ENCODE results near the gene EXOSC6.
"Not testable (repeated sequence)": the region's sequence is repeated elsewhere in the genome, so short reads cannot be mapped to it uniquely, and the experiment has no call there.

The EXOSC6 gene

GRCh38 chr16:70254180-70254964 lies 2.6 kb upstream of the EXOSC6 start:
- no peak for DNase-seq

GRCh38 chr16:70253291-70254106 lies 1.8 kb upstream of the EXOSC6 start:
- peak; percentile 19 for DNase-seq

- peak; percentile 17 for DNase-seq
These were observed 732 bp upstream of the EXOSC6 start for GRCh38 chr16:70252355-70252988.

DNA sequence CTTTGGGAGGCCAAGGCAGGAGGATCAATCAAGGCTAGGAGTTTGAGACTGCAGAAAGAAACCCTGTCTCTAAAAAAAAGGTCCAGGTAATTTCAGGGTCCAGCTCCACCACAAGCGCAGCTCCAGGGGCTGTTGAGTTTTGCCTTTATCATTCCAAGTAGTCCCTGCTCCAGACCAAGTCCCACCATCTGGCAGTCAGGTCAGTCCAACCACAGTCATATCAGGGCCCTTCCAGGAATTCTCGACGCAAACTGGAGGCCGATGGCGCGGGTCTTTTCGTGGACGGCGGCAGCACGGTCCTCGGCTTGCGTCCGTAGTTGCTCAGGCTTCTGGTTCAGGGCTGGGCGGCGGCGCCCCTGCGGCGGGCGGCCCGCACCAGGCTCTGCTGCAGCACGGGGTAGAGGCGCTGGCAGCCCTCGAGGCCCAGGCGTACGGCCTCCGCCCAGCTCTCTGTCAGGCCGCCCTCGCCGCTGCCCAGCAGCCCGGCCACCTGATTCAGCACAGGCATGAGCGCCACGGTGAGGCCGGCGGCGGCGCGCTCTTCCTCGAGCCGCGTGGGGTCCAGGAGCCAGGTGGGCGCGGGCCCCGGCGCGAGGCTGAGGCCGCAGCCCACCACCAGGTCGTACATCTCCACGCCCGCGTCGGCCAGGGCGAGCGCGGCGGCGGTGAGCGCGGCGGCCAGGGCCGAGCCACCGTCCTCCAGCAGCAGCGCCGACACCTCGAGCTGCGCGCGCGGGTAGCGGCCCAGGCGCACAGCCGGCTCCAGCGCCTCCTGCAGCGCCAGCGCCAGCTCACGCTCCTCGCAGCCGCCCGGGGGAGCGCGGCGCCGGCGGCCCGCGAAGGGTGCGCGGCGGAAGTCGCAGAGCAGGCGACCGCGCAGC lies 752 bp downstream of the EXOSC6 start:
- peak; percentile 29 for DNase-seq

GRCh38 chr16:70249697-70250096 lies 2.0 kb downstream of the EXOSC6 start:
- not testable (repeated sequence) for DNase-seq

GRCh38 chr16:70238773-70239172 lies 13.0 kb downstream of the EXOSC6 start:
- DNase-seq, result not testable (repeated sequence)

DNA sequence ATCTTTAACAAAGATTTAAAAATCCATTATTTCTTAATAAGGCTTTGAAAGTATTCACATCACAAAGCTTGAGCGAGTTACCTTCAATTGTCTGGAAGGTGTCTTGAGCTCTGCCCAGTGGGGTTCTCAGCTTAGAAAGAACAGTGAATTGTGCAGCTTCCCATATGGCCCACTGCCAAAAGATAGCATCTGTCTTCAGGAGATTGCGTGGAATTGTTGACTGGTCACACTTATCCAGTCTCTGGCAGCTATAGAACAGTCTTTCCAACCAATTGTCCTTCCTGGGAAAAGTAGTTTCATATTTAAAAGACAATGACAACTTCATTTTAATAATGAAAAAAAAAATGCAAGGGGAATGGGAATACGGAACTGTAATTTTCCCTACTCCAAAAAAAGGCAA lies 19.9 kb downstream of the EXOSC6 start:
- not testable (repeated sequence) for DNase-seq

DNA sequence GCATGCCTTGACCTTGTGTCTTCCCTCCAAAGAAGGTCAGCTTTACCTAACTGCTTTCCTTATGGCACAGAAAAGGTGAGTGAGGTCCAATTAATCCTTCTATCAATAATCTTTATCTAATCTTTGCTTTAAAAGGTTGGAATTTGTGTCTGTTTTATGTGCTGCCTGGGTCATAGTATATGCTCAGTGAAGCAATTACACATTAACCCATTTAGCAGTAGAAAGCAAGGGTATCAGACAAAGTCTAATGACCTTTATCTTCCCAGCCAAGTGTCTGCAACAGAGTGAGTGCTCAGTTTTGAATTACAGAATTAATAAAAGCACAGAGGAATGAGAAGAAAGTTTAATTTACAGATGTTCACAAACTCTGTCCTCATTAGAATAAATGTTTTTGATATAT lies 25.7 kb downstream of the EXOSC6 start:
- DNase-seq, result not testable (repeated sequence)

- DNase-seq, result not testable (repeated sequence)
These were observed 26.3 kb downstream of the EXOSC6 start for GRCh38 chr16:70225430-70225829.

DNA sequence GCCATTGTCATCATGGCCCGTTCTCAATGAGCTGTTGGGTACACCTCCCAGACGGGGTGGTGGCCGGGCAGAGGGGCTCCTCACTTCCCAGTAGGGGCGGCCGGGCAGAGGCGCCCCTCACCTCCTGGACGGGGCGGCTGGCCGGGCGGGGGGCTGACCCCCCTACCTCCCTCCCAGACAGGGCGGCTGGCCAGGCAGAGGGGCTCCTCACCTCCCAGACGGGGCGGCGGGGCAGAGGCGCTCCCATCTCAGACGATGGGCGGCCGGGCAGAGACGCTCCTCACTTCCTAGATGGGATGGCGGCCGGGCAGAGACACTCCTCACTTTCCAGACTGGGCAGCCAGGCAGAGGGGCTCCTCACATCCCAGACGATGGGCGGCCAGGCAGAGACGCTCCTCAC lies 27.1 kb downstream of the EXOSC6 start:
- DNase-seq, result not testable (repeated sequence)

DNA sequence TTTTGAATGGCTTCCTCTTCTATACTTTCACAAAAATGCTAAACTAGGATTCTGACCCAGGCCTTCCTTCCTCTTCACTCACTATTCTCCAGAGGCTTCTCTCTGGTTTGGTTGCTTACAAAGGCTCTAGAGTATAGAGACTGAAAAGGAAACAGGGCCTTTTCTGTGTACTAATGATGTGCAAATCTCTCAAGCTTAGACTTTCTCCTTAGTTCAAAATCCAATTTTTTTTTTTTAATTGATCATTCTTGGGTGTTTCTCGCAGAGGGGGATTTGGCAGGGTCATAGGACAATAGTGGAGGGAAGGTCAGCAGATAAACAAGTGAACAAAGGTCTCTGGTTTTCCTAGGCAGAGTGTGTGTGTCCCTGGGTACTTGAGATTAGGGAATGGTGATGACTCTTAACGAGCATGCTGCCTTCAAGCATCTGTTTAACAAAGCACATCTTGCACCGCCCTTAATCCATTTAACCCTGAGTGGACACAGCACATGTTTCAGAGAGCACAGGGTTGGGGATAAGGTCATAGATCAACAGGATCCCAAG lies 27.7 kb downstream of the EXOSC6 start:
- not testable (repeated sequence) for DNase-seq

GRCh38 chr16:70223216-70223615 lies 28.5 kb downstream of the EXOSC6 start:
- DNase-seq, result not testable (repeated sequence)

DNA sequence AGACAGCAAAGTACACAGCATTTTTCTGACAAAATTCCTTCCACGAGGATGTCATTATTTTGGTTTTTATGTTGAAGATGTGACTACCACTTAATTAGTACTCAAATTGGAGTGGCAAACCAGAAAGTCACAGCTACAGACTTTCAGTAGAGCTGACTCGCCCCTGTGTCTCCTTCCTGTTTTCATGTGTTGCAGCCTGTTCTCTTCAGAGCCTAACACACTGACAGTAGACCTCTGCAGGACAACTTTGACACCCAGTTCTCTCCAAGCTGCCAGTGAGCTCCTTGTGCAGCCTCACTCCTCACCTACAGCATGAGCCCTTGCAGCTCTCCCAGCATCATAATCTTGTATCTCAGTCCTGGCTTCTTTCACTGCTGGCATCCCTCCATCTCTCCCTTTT lies 29.2 kb downstream of the EXOSC6 start:
- not testable (repeated sequence) for DNase-seq

DNA sequence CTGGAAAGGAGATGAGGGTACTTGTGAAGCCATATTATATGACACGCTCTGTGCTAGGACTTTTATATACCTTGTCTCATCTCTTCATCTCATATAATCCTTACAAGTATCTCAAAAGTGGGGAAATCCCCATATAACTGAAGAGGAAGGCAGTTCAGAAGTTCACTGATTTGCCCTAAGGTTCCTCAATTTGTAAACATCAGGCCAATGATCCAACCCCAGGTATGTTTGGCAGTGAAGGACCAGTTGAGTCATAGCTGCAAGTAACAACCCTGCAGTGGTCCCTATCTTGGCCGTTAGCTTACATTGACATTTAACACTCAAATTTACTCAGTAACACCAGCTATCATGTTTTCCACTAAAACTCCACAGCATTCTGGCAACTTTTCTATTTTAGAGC lies 33.2 kb downstream of the EXOSC6 start:
- DNase-seq, result not testable (repeated sequence)

GRCh38 chr16:70206382-70206781 lies 45.4 kb downstream of the EXOSC6 start:
- not testable (repeated sequence) for DNase-seq

GRCh38 chr16:70204668-70205405 lies 46.9 kb downstream of the EXOSC6 start:
- not testable (repeated sequence) for DNase-seq

- not testable (repeated sequence) for DNase-seq
These were observed 47.7 kb downstream of the EXOSC6 start for GRCh38 chr16:70204010-70204409.

- DNase-seq, result not testable (repeated sequence)
These were observed 48.2 kb downstream of the EXOSC6 start for GRCh38 chr16:70203508-70203907.

- not testable (repeated sequence) for DNase-seq
These were observed 51.7 kb downstream of the EXOSC6 start for GRCh38 chr16:70200063-70200462.

GRCh38 chr16:70199170-70199569 lies 52.6 kb downstream of the EXOSC6 start:
- not testable (repeated sequence) for DNase-seq

DNA sequence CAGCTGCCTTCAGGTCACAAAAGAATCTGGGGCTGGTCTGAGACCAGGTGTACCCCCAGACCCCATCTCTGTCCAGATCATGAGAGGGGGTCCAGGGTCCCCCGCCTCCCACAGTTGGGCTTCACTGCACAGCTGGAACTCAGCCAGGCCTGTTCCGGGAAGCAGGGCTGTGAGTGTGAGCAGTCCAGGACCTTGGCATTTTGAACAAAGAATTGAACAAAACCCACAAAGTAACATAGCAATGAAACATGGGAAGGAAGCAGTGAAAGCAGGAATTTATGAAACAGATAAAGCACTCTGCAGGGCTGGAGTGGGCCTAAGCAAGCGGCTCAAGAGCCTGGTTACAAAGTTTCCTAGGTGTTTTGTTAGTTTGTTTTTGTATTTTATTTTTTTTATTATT lies 53.1 kb downstream of the EXOSC6 start:
- DNase-seq, result peak; percentile 21
